ENCODE measurements around the gene NDUFS4. TPM values are rescaled to one million over a fixed set of nuclear protein-coding genes. Genes with fewer than 3 reads are reported as not detected.

NDUFS4 gene
- total RNA-seq, 1 donor from 2014 or later: 45.8 TPM

GRCh38 chr5:53554444-53554843 lies 6.0 kb upstream of the NDUFS4 start:
- no peak overlapping the region for H3K27ac Mint-ChIP-seq
- H3K9me3 Mint-ChIP-seq: peaks cover 11% of the 10 kb centered on the region
- no peaks in the 10 kb centered on the region for H3K4me1 Mint-ChIP-seq (ENCODE audit: low read depth)
- no peak for DNase-seq (ENCODE audit: low spot score)
- H3K27me3 Mint-ChIP-seq (ENCODE audit: insufficient read depth): peaks cover 25% of the 10 kb centered on the region
- intact Hi-C loops (cut with micrococcal nuclease): no loop called here
- no peaks in the 10 kb centered on the region for H3K36me3 Mint-ChIP-seq (ENCODE audit: low read depth)
- H3K4me3 Mint-ChIP-seq: no peak overlapping the region

GRCh38 chr5:53555160-53555559 lies 5.3 kb upstream of the NDUFS4 start:
- DNase-seq (ENCODE audit: low spot score): no peak
- no peak overlapping the region for H3K27ac Mint-ChIP-seq
- H3K4me1 Mint-ChIP-seq (ENCODE audit: low read depth): peaks cover under 1% of the 10 kb centered on the region
- peaks cover 25% of the 10 kb centered on the region for H3K27me3 Mint-ChIP-seq (ENCODE audit: insufficient read depth)
- H3K4me3 Mint-ChIP-seq: no peak overlapping the region
- no peaks in the 10 kb centered on the region for H3K36me3 Mint-ChIP-seq (ENCODE audit: low read depth)
- H3K9me3 Mint-ChIP-seq: peaks cover 11% of the 10 kb centered on the region
- intact Hi-C loops (cut with micrococcal nuclease): no loop called here

GRCh38 chr5:53556001-53556400 lies 4.4 kb upstream of the NDUFS4 start:
- no peak for DNase-seq (ENCODE audit: low spot score)
- Mint-ChIP-seq H3K36me3 (ENCODE audit: low read depth) (no peaks in the 10 kb centered on the region), H3K9me3 (peaks cover 11% of the 10 kb centered on the region), H3K27me3 (ENCODE audit: insufficient read depth) (peaks cover 25% of the 10 kb centered on the region), H3K4me1 (ENCODE audit: low read depth) (peaks cover 8% of the 10 kb centered on the region), H3K4me3 (no peak overlapping the region), H3K27ac (no peak overlapping the region)
- intact Hi-C loops (cut with micrococcal nuclease): no loop called here

GRCh38 chr5:53557386-53557785 lies 3.1 kb upstream of the NDUFS4 start:
- H3K9me3 Mint-ChIP-seq: peaks cover 11% of the 10 kb centered on the region
- no peak for DNase-seq (ENCODE audit: low spot score)
- peaks cover 25% of the 10 kb centered on the region for H3K27me3 Mint-ChIP-seq (ENCODE audit: insufficient read depth)
- intact Hi-C loops (cut with micrococcal nuclease): no loop called here
- H3K4me1 Mint-ChIP-seq (ENCODE audit: low read depth): peaks cover 17% of the 10 kb centered on the region
- H3K36me3 Mint-ChIP-seq (ENCODE audit: low read depth): no peaks in the 10 kb centered on the region
- no peak overlapping the region for H3K27ac Mint-ChIP-seq
- H3K4me3 Mint-ChIP-seq: no peak overlapping the region

GRCh38 chr5:53558966-53559365 lies 1.5 kb upstream of the NDUFS4 start:
- Mint-ChIP-seq H3K9me3 (peaks cover 11% of the 10 kb centered on the region), H3K27me3 (ENCODE audit: insufficient read depth) (peaks cover 25% of the 10 kb centered on the region), H3K27ac (no peak overlapping the region), H3K4me1 (ENCODE audit: low read depth) (peaks cover 17% of the 10 kb centered on the region), H3K4me3 (no peak overlapping the region), H3K36me3 (ENCODE audit: low read depth) (no peaks in the 10 kb centered on the region)
- intact Hi-C loops (cut with micrococcal nuclease): no loop called here
- DNase-seq (ENCODE audit: low spot score): no peak

GRCh38 chr5:53560028-53560427 lies 411 bp upstream of the NDUFS4 start:
- peaks cover 17% of the 10 kb centered on the region for H3K4me1 Mint-ChIP-seq (ENCODE audit: low read depth)
- peak overlapping the region; percentile 95 for H3K4me3 Mint-ChIP-seq
- DNase-seq (ENCODE audit: low spot score): no peak
- peaks cover 18% of the 10 kb centered on the region for H3K27me3 Mint-ChIP-seq (ENCODE audit: insufficient read depth)
- no peaks in the 10 kb centered on the region for H3K36me3 Mint-ChIP-seq (ENCODE audit: low read depth)
- H3K9me3 Mint-ChIP-seq: peaks cover 11% of the 10 kb centered on the region
- intact Hi-C loops (cut with micrococcal nuclease): loop anchor here (2.0 to 5.0 kb wide), 2 partner anchors 77 to 752 kb away; partner anchors contain the start of gene ARL15
- no peak overlapping the region for H3K27ac Mint-ChIP-seq

GRCh38 chr5:53568401-53568800 lies 8.0 kb downstream of the NDUFS4 start:
- no peak overlapping the region for H3K27ac Mint-ChIP-seq
- DNase-seq (ENCODE audit: low spot score): no peak
- H3K9me3 Mint-ChIP-seq: no peaks in the 10 kb centered on the region
- H3K4me1 Mint-ChIP-seq (ENCODE audit: low read depth): peaks cover 4% of the 10 kb centered on the region
- H3K27me3 Mint-ChIP-seq (ENCODE audit: insufficient read depth): no peaks in the 10 kb centered on the region
- H3K36me3 Mint-ChIP-seq (ENCODE audit: low read depth): peaks cover 1% of the 10 kb centered on the region
- H3K4me3 Mint-ChIP-seq: no peak overlapping the region
- intact Hi-C loops (cut with micrococcal nuclease): no loop called here

- DNase-seq (ENCODE audit: low spot score): no peak
- H3K4me3 Mint-ChIP-seq: no peak overlapping the region
- H3K4me1 Mint-ChIP-seq (ENCODE audit: low read depth): peaks cover 4% of the 10 kb centered on the region
- H3K36me3 Mint-ChIP-seq (ENCODE audit: low read depth): peaks cover 1% of the 10 kb centered on the region
- H3K27me3 Mint-ChIP-seq (ENCODE audit: insufficient read depth): no peaks in the 10 kb centered on the region
- intact Hi-C loops (cut with micrococcal nuclease): no loop called here
- no peaks in the 10 kb centered on the region for H3K9me3 Mint-ChIP-seq
- no peak overlapping the region for H3K27ac Mint-ChIP-seq
These were observed 8.4 kb downstream of the NDUFS4 start for GRCh38 chr5:53568871-53569270.

GRCh38 chr5:53569453-53569852 lies 9.0 kb downstream of the NDUFS4 start:
- Mint-ChIP-seq H3K27me3 (ENCODE audit: insufficient read depth) (no peaks in the 10 kb centered on the region), H3K4me3 (no peak overlapping the region), H3K9me3 (no peaks in the 10 kb centered on the region), H3K27ac (no peak overlapping the region), H3K36me3 (ENCODE audit: low read depth) (peaks cover 1% of the 10 kb centered on the region), H3K4me1 (ENCODE audit: low read depth) (peaks cover 4% of the 10 kb centered on the region)
- intact Hi-C loops (cut with micrococcal nuclease): no loop called here
- DNase-seq (ENCODE audit: low spot score): no peak

GRCh38 chr5:53571403-53571802 lies 11.0 kb downstream of the NDUFS4 start:
- Mint-ChIP-seq H3K27me3 (ENCODE audit: insufficient read depth) (no peaks in the 10 kb centered on the region), H3K4me3 (no peak overlapping the region), H3K36me3 (ENCODE audit: low read depth) (peaks cover 4% of the 10 kb centered on the region), H3K4me1 (ENCODE audit: low read depth) (peaks cover 4% of the 10 kb centered on the region), H3K27ac (no peak overlapping the region), H3K9me3 (no peaks in the 10 kb centered on the region)
- no peak for DNase-seq (ENCODE audit: low spot score)
- intact Hi-C loops (cut with micrococcal nuclease): no loop called here

GRCh38 chr5:53575101-53575500 lies 14.7 kb downstream of the NDUFS4 start:
- H3K4me3 Mint-ChIP-seq: no peak overlapping the region
- H3K27ac Mint-ChIP-seq: no peak overlapping the region
- no peaks in the 10 kb centered on the region for H3K9me3 Mint-ChIP-seq
- H3K36me3 Mint-ChIP-seq (ENCODE audit: low read depth): peaks cover 5% of the 10 kb centered on the region
- no peaks in the 10 kb centered on the region for H3K4me1 Mint-ChIP-seq (ENCODE audit: low read depth)
- no peaks in the 10 kb centered on the region for H3K27me3 Mint-ChIP-seq (ENCODE audit: insufficient read depth)
- intact Hi-C loops (cut with micrococcal nuclease): no loop called here
- no peak for DNase-seq (ENCODE audit: low spot score)

GRCh38 chr5:53575831-53576230 lies 15.4 kb downstream of the NDUFS4 start:
- Mint-ChIP-seq H3K27ac (no peak overlapping the region), H3K27me3 (ENCODE audit: insufficient read depth) (no peaks in the 10 kb centered on the region), H3K9me3 (no peaks in the 10 kb centered on the region), H3K36me3 (ENCODE audit: low read depth) (peaks cover 5% of the 10 kb centered on the region), H3K4me3 (no peak overlapping the region), H3K4me1 (ENCODE audit: low read depth) (no peaks in the 10 kb centered on the region)
- DNase-seq (ENCODE audit: low spot score): no peak
- intact Hi-C loops (cut with micrococcal nuclease): no loop called here

GRCh38 chr5:53576674-53577073 lies 16.2 kb downstream of the NDUFS4 start:
- H3K4me1 Mint-ChIP-seq (ENCODE audit: low read depth): no peaks in the 10 kb centered on the region
- H3K4me3 Mint-ChIP-seq: no peak overlapping the region
- intact Hi-C loops (cut with micrococcal nuclease): no loop called here
- H3K27me3 Mint-ChIP-seq (ENCODE audit: insufficient read depth): no peaks in the 10 kb centered on the region
- H3K9me3 Mint-ChIP-seq: no peaks in the 10 kb centered on the region
- no peak overlapping the region for H3K27ac Mint-ChIP-seq
- no peak for DNase-seq (ENCODE audit: low spot score)
- H3K36me3 Mint-ChIP-seq (ENCODE audit: low read depth): peaks cover 7% of the 10 kb centered on the region

GRCh38 chr5:53578854-53579253 lies 18.4 kb downstream of the NDUFS4 start:
- intact Hi-C loops (cut with micrococcal nuclease): no loop called here

More at GRCh38 chr5:53578854-53579253, 18.4 kb downstream of the NDUFS4 start:
- Mint-ChIP-seq H3K36me3 (ENCODE audit: low read depth) (peaks cover 6% of the 10 kb centered on the region), H3K27me3 (ENCODE audit: insufficient read depth) (no peaks in the 10 kb centered on the region), H3K4me1 (ENCODE audit: low read depth) (no peaks in the 10 kb centered on the region), H3K4me3 (no peak overlapping the region), H3K27ac (no peak overlapping the region), H3K9me3 (no peaks in the 10 kb centered on the region)
- DNase-seq (ENCODE audit: low spot score): no peak
